HG03045 (cell line): ENCODE data around the gene PRDM15.

Source experiments
- ATAC-seq: cut with Tn5 transposase; IDR thresholded peaks from one replicate; pipeline ENCODE4 v1.9.1; 2021; ENCODE audit warnings: mild to moderate bottlenecking, moderate library complexity; ENCODE audit not compliant: unreplicated experiment

The PRDM15 gene

GRCh38 chr21:41845310-41846032, 33.7 kb downstream of the PRDM15 start:
- ATAC-seq = no peak

GRCh38 chr21:41843584-41843983, 35.6 kb downstream of the PRDM15 start:
- no peak for ATAC-seq

- ATAC-seq = no peak
These were observed 38.3 kb downstream of the PRDM15 start for GRCh38 chr21:41840880-41841279.

GRCh38 chr21:41839387-41840000, 39.6 kb downstream of the PRDM15 start:
- no peak for ATAC-seq

GRCh38 chr21:41837756-41838297, 41.3 kb downstream of the PRDM15 start:
- no peak for ATAC-seq

GRCh38 chr21:41836166-41837015, 42.8 kb downstream of the PRDM15 start:
- ATAC-seq = no peak

GRCh38 chr21:41835711-41836154, 43.4 kb downstream of the PRDM15 start:
- ATAC-seq = no peak

- ATAC-seq = no peak
These were observed 44.0 kb downstream of the PRDM15 start for GRCh38 chr21:41834926-41835663.

GRCh38 chr21:41834252-41834925, 44.8 kb downstream of the PRDM15 start:
- ATAC-seq = no peak

- ATAC-seq = peak; percentile 63
These were observed 45.5 kb downstream of the PRDM15 start for GRCh38 chr21:41833497-41834115.

- peak; percentile 56 for ATAC-seq
These were observed 46.3 kb downstream of the PRDM15 start for GRCh38 chr21:41832596-41833496.

GRCh38 chr21:41831866-41832595, 47.1 kb downstream of the PRDM15 start:
- ATAC-seq = no peak

GRCh38 chr21:41831453-41831831, 47.7 kb downstream of the PRDM15 start:
- ATAC-seq = no peak

- ATAC-seq = no peak
These were observed 48.2 kb downstream of the PRDM15 start for GRCh38 chr21:41830764-41831452.

- no peak for ATAC-seq
These were observed 48.9 kb downstream of the PRDM15 start for GRCh38 chr21:41830145-41830707.

- no peak for ATAC-seq
These were observed 50.2 kb downstream of the PRDM15 start for GRCh38 chr21:41828884-41829360.
